GM12878 (cell line): ENCODE results near the gene KLHL24. TPM values are rescaled to one million over a fixed set of nuclear protein-coding genes. Genes with fewer than 3 reads are reported as not detected.

Source experiments
- ATAC-seq: fragments of 200-7000 bp; cut with Tn5 transposase; 3 replicates; pipeline ENCODE4 v1.9.1; 2020; ENCODE audit warnings: mild to moderate bottlenecking, moderate library complexity
- BruUV-seq: library from RNA; stranded (reverse); fragments of 400-500 nt; replicated peaks from 2 replicates; lab custom pipeline; 2021; lab: Mats Ljungman, UMichigan
- CTCF ChIA-PET: fragments of 300-600 bp; sonication (Branson Sonifier 250); formaldehyde crosslinking; extraction: SDS; loops from one replicate; lab custom pipeline; 2021; ENCODE audit warnings: inconsistent platforms; lab: Yijun Ruan, JAX
- POLR2A ChIA-PET: fragments of 350-600 bp; formaldehyde crosslinking; extraction: SDS; loops from one replicate; lab custom pipeline; 2021; ENCODE audit warnings: inconsistent platforms; lab: Charles Lee
- RAD21 ChIA-PET: fragments of 300-600 bp; sonication (Branson Sonifier 250); formaldehyde crosslinking; loops from one replicate; lab custom pipeline; 2023; ENCODE audit warnings: antibody characterized with exemption; ENCODE audit not compliant: unreplicated experiment; lab: Charles Lee
- SMC1A ChIA-PET: fragments of 300-600 bp; sonication (Branson Sonifier 250); formaldehyde crosslinking; loops from one replicate; lab custom pipeline; 2023; ENCODE audit not compliant: unreplicated experiment, uncharacterized antibody; lab: Charles Lee
- DNase-seq: peaks from one replicate; pipeline ENCODE4 v3.0.0-alpha.2; 2011; ENCODE audit warnings: low read depth, low spot score
- FAIRE-seq: peaks from 3 replicates; lab custom pipeline; 2011; peaks lifted over from hg19 to GRCh38; lab: Jason Lieb, UNC
- H2AFZ ChIP-seq: 2 replicates; pipeline ENCODE4 v1.6.0; 2011; ENCODE audit warnings: low read depth, low read length, control low read depth; ENCODE audit not compliant: control insufficient read depth
- H3K27ac ChIP-seq: 2 replicates; pipeline ENCODE4 v1.5.1; 2011; ENCODE audit warnings: control low read depth; ENCODE audit not compliant: control insufficient read depth, insufficient read depth
- H3K27me3 ChIP-seq, 2 experiments: replicated peaks in 1 of 2; 2 replicates each; pipeline versions ENCODE4 v1.6.0 to v1.6.1; 2011; ENCODE audit warnings: low read length in 1 of 2; ENCODE audit not compliant: control insufficient read depth in 2 of 2, insufficient read depth in 2 of 2
- H3K36me3 ChIP-seq, 2 experiments: 2 replicates each; pipeline ENCODE4 v1.5.1; 2011; ENCODE audit warnings: low read length in 1 of 2; ENCODE audit not compliant: control insufficient read depth in 2 of 2, insufficient read depth in 2 of 2
- H3K4me1 ChIP-seq: 2 replicates; pipeline ENCODE4 v1.6.1; 2011; ENCODE audit warnings: mild to moderate bottlenecking, low read length, moderate library complexity, mixed read lengths; ENCODE audit not compliant: control insufficient read depth, insufficient read depth
- H3K4me2 ChIP-seq: 2 replicates; pipeline ENCODE4 v1.6.0; 2011; ENCODE audit warnings: control low read depth; ENCODE audit not compliant: control insufficient read depth, insufficient read depth
- H3K4me3 ChIP-seq: fragments of 200-600 bp; sonication (generic); 2 replicates; pipeline ENCODE4 v1.5.1; 2016
- H3K79me2 ChIP-seq: 2 replicates; pipeline ENCODE4 v1.6.0; 2011; ENCODE audit warnings: low read length; ENCODE audit not compliant: control insufficient read depth, insufficient read depth
- H3K9ac ChIP-seq: 2 replicates; pipeline ENCODE4 v1.8.0; 2011; ENCODE audit warnings: low read length, control low read depth, mixed read lengths; ENCODE audit not compliant: control insufficient read depth, insufficient read depth
- H3K9me3 ChIP-seq: replicated peaks from 3 replicates; pipeline ENCODE4 v1.5.1; 2011; ENCODE audit warnings: mild to moderate bottlenecking, low read length; ENCODE audit not compliant: control insufficient read depth, insufficient read depth
- H4K20me1 ChIP-seq: 2 replicates; pipeline ENCODE4 v1.6.0; 2011; ENCODE audit not compliant: control insufficient read depth, insufficient read depth
- DPF2 ChIP-seq: fragments of 450-650 bp; IDR thresholded peaks from 2 replicates; pipeline ENCODE4 v1.6.1; 2017; ENCODE audit warnings: mild to moderate bottlenecking
- E2F8 ChIP-seq: fragments of 450-650 bp; IDR thresholded peaks from 2 replicates; pipeline ENCODE4 v1.6.1; 2018; ENCODE audit warnings: mild to moderate bottlenecking, low read depth, moderate library complexity; ENCODE audit not compliant: partially characterized antibody
- MXI1 ChIP-seq: fragments of 150-350 bp; IDR thresholded peaks from 2 replicates; pipeline ENCODE4 v1.6.1; 2011; ENCODE audit warnings: low read depth, mild to moderate bottlenecking, inconsistent platforms, low read length, improper control_type of control experiment
- SIN3A ChIP-seq: IDR thresholded peaks from 2 replicates; pipeline ENCODE4 v1.6.1; 2012; ENCODE audit warnings: low read depth, low read length, improper control_type of control experiment
- WGBS: methylation state at CpG from one replicate; pipeline ENCODE4 v1.1.6; 2016; ENCODE audit warnings: low lambda C conversion rate; ENCODE audit not compliant: insufficient replicate concordance, insufficient coverage; ENCODE audit errors: missing lambda C conversion rate; 5-methylcytosine and 5-hydroxymethylcytosine counted together
- in situ Hi-C: fragments of 300-500 bp; cut with MboI; formaldehyde crosslinking; loops from 9 replicates; pipeline ENCODE4 v1.14.3; 2018; ENCODE audit warnings: mixed read lengths
- intact Hi-C: fragments of 100-400 bp; cut with micrococcal nuclease; formaldehyde crosslinking; loops from one replicate; pipeline ENCODE4 v1.14.2; 2022; ENCODE audit not compliant: unreplicated experiment
- polyA plus RNA-seq, 11 experiments: library from polyadenylated mRNA; depleted of rRNA in 4 of 11; unstranded in 6 of 11; stranded (reverse) in 5 of 11; fragments of >200 nt; fragmentation: Nextera tagmentation in 4 of 11; fragmentation: Illumina TruSeq in 1 of 11; extraction: Ambion mirVana in 4 of 11; extraction: Trizol in 1 of 11; gene quantifications; 1 replicate in 1 of 11; 2 replicates in 10 of 11; pipeline versions ENCODE4 v1.2.1 to v1.2.3, GENCODE V29; 2011 to 2016; ENCODE audit warnings: inconsistent platforms in 2 of 11, missing spikeins in 2 of 11, low read depth in 1 of 11
- total RNA-seq, 4 experiments: library from RNA; depleted of rRNA in 3 of 4; stranded (reverse); fragments of >200 nt in 3 of 4; fragmentation: Illumina TruSeq in 1 of 4; extraction: Trizol in 1 of 4; gene quantifications; 2 replicates each; pipeline versions ENCODE4 v1.2.1 to v1.2.3, GENCODE V29; 2013 to 2021

The KLHL24 gene
- total and polyA plus RNA-seq, 10 of the 15 experiments (the other 5 are each of a cell fraction or from before 2014, with no cell fraction given), result 0.91 to 24.3 (median 5.3) TPM

- WGBS, result 83% methylated on average over 3 of the region's 3 CpGs
- no peak overlapping the region for H3K9ac ChIP-seq
- H3K4me2 ChIP-seq, result no peak overlapping the region
- in situ Hi-C loops (no loop called here), intact Hi-C loops (no loop called here)
- ATAC-seq (no peak), FAIRE-seq (no peak), DNase-seq (no peak)
- H2AFZ ChIP-seq, result no peak overlapping the region
- CTCF ChIA-PET, result interaction anchor here (1.5 kb wide), 1 partner anchor 38 kb away, joined by 3 read pairs; no protein-coding TSS in a partner anchor
- SMC1A ChIA-PET, result interaction anchor here (0.9 kb wide), 1 partner anchor 9 kb away, joined by 3 read pairs; no protein-coding TSS in a partner anchor
- H3K9me3 ChIP-seq, result no peaks in the 10 kb centered on the region
- POLR2A ChIA-PET, result interaction anchor here (0.8 kb wide), 1 partner anchor 26 kb away, joined by 3 read pairs; no protein-coding TSS in a partner anchor
- H4K20me1 ChIP-seq, result no peaks in the 10 kb centered on the region
- RAD21 ChIA-PET, result interaction anchor here (1.1 kb wide), 1 partner anchor 81 kb away, joined by 3 read pairs; no protein-coding TSS in a partner anchor
- no peak overlapping the region for H3K27ac ChIP-seq
- no peaks in the 10 kb centered on the region for H3K79me2 ChIP-seq
- H3K4me1 ChIP-seq, result peaks cover 1% of the 10 kb centered on the region; the same call in 1 of the 2 replicates
- no peaks in the 10 kb centered on the region for H3K36me3 ChIP-seq
- no peak overlapping the region for H3K4me3 ChIP-seq
- 0 out of 4 replicates have a peak, but pooled peaks cover 0 to 2% of the 10 kb centered on the region in 2 experiments for H3K27me3 ChIP-seq
- TF ChIP-seq MXI1, result no peak
- TF ChIP-seq E2F8, result no peak
- no peak for TF ChIP-seq DPF2
- TF ChIP-seq SIN3A, result no peak
- no TSS peak for BruUV-seq
Measured at GRCh38 chr3:183629546-183630301, 5.7 kb upstream of the KLHL24 start.
